Trophoblast cell (in vitro differentiated cells and primary cell): Measurements from ENCODE around the gene AFF2.

Experiments used
- DNase-seq, 2 donors: peaks; one replicate each; pipeline ENCODE4 v3.0.0-alpha.2; 2016
- H2AFZ ChIP-seq: 2 replicates; pipeline ENCODE4 v1.6.1; 2013; ENCODE audit warnings: low read length, moderate library complexity, mild to moderate bottlenecking; ENCODE audit not compliant: insufficient read depth, poor library complexity
- H2AK5ac ChIP-seq: 2 replicates; pipeline ENCODE4 v1.6.1; 2013; ENCODE audit warnings: mild to moderate bottlenecking, low read length
- H2BK120ac ChIP-seq: 2 replicates; pipeline ENCODE4 v1.6.1; 2013; ENCODE audit warnings: low read length, mild to moderate bottlenecking, moderate library complexity; ENCODE audit not compliant: insufficient read depth, poor library complexity
- H2BK12ac ChIP-seq: 2 replicates; pipeline ENCODE4 v1.6.1; 2013; ENCODE audit warnings: mild to moderate bottlenecking, low read length, moderate library complexity
- H2BK5ac ChIP-seq: 2 replicates; pipeline ENCODE4 v1.6.1; 2013; ENCODE audit warnings: low read length, low read depth, moderate library complexity, mild to moderate bottlenecking; ENCODE audit not compliant: poor library complexity
- H3K14ac ChIP-seq: 2 replicates; pipeline ENCODE4 v1.6.1; 2013; ENCODE audit warnings: mild to moderate bottlenecking, low read length
- H3K18ac ChIP-seq: 2 replicates; pipeline ENCODE4 v1.6.1; 2013; ENCODE audit warnings: mild to moderate bottlenecking, low read length
- H3K23ac ChIP-seq: 2 replicates; pipeline ENCODE4 v1.6.1; 2013; ENCODE audit warnings: low read length
- H3K27ac ChIP-seq: 2 replicates; pipeline ENCODE4 v1.5.1; 2013; ENCODE audit warnings: low read depth, mild to moderate bottlenecking, inconsistent platforms, low read length, moderate library complexity
- H3K27me3 ChIP-seq: 2 replicates; pipeline ENCODE4 v1.6.1; 2013; ENCODE audit warnings: inconsistent platforms, mild to moderate bottlenecking, low read length, moderate library complexity; ENCODE audit not compliant: insufficient read depth
- H3K36me3 ChIP-seq, 2 experiments: 1 replicate in 1 of 2; 2 replicates in 1 of 2; pipeline ENCODE4 v1.6.1; 2013; ENCODE audit warnings: low read length in 2 of 2, mild to moderate bottlenecking in 2 of 2, moderate library complexity in 1 of 2; ENCODE audit not compliant: insufficient read depth in 2 of 2, control insufficient read depth in 1 of 2
- H3K4ac ChIP-seq: 2 replicates; pipeline ENCODE4 v1.6.1; 2013; ENCODE audit warnings: low read depth, mild to moderate bottlenecking, low read length, moderate library complexity
- H3K4me1 ChIP-seq, 2 experiments: 1 replicate in 1 of 2; 2 replicates in 1 of 2; pipeline ENCODE4 v1.6.1; 2013; ENCODE audit warnings: low read length in 2 of 2, mild to moderate bottlenecking in 2 of 2, moderate library complexity in 1 of 2; ENCODE audit not compliant: insufficient read depth in 2 of 2, control insufficient read depth in 1 of 2
- H3K4me2 ChIP-seq: 2 replicates; pipeline ENCODE4 v1.6.1; 2013; ENCODE audit warnings: inconsistent platforms, mild to moderate bottlenecking, low read length, moderate library complexity
- H3K4me3 ChIP-seq: 2 replicates; pipeline ENCODE4 v1.5.1; 2013; ENCODE audit warnings: mild to moderate bottlenecking, low read depth, low read length, inconsistent platforms
- H3K79me1 ChIP-seq: one replicate; pipeline ENCODE4 v1.6.1; 2013; ENCODE audit warnings: low read length
- H3K79me2 ChIP-seq: 2 replicates; pipeline ENCODE4 v1.6.1; 2013; ENCODE audit warnings: low read length, mild to moderate bottlenecking; ENCODE audit not compliant: control insufficient read depth, insufficient read depth, poor library complexity
- H3K9ac ChIP-seq: 2 replicates; pipeline ENCODE4 v1.6.1; 2013; ENCODE audit warnings: mild to moderate bottlenecking, low read length
- H3K9me3 ChIP-seq: 2 replicates; pipeline ENCODE4 v1.6.1; 2013; ENCODE audit warnings: low read depth, mild to moderate bottlenecking, control low read depth, inconsistent platforms, low read length; ENCODE audit not compliant: insufficient read depth
- H4K12ac ChIP-seq: 2 replicates; pipeline ENCODE4 v1.6.1; 2013; ENCODE audit warnings: low read depth, mild to moderate bottlenecking, low read length, moderate library complexity
- H4K8ac ChIP-seq: 2 replicates; pipeline ENCODE4 v1.6.1; 2013; ENCODE audit warnings: low read depth, mild to moderate bottlenecking, low read length, moderate library complexity
- H4K91ac ChIP-seq: one replicate; pipeline ENCODE4 v1.6.1; 2013; ENCODE audit warnings: low read depth, mild to moderate bottlenecking, low read length, moderate library complexity
- WGBS: extraction: QIAGEN DNeasy Blood & Tissue Kit; methylation state at CpG from one replicate; pipeline ENCODE4 v1.1.7; 2013; ENCODE audit warnings: missing lambda C conversion rate; ENCODE audit not compliant: insufficient read length, insufficient coverage; ENCODE audit errors: extremely low coverage; 5-methylcytosine and 5-hydroxymethylcytosine counted together

Gene AFF2

DNA sequence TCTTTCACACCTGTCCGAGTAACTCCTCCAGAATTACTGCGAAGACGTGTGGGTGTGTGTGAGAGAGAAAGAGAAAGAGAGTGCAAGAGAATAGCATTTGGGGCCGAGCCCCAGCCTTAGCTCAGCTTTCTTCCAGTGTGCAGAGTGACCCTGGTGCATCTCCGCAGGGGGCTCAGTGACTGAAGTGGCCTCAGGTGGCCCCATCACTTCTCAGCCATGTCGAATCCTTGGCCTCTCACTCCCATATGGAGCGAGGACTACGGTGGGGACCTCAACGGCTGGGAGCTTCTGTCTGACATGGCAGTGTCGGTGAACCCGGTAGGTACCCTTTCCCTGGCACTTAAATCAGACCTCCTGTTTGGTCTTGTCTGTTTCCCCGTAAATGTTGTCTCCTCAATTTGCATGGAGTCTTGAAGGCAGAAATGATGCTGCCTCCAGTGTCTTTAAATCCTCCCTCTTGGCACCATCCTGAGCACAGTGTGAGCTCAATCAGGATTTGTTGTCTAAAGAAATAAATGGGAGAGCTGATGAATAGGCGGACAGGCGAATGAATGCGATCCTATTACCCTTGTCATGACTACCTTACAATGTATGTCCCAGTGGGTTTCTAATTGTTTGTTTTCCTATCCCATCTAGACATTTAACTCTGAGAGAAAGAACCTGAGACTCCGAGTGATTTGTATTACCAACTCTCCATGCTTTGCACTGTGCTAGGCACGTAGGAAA is 305.9 kb downstream of the AFF2 start:
- H3K9me3 ChIP-seq: no peaks in the 10 kb centered on the region
- H3K27ac ChIP-seq: no peak overlapping the region
- H3K18ac ChIP-seq: no peak overlapping the region
- H3K36me3 ChIP-seq: no peaks in the 10 kb centered on the region
- no peak overlapping the region for H2AFZ ChIP-seq
- H3K27me3 ChIP-seq: no peaks in the 10 kb centered on the region
- no peak overlapping the region for H2BK12ac ChIP-seq
- no CpG with 5 or more reads among the region's 17 CpGs for WGBS
- H3K4ac ChIP-seq: no peak overlapping the region
- no peaks in the 10 kb centered on the region for H3K79me2 ChIP-seq
- no peak overlapping the region for H3K4me3 ChIP-seq
- no peak overlapping the region for H2AK5ac ChIP-seq
- no peak for DNase-seq
- H2BK120ac ChIP-seq: no peak overlapping the region
- no peak overlapping the region for H2BK5ac ChIP-seq
- no peak overlapping the region for H3K14ac ChIP-seq
- H3K79me1 ChIP-seq: no peaks in the 10 kb centered on the region
- H3K4me2 ChIP-seq: no peak overlapping the region
- H4K8ac ChIP-seq: no peak overlapping the region
- no peaks in the 10 kb centered on the region for H3K4me1 ChIP-seq
- no peak overlapping the region for H3K9ac ChIP-seq
- H3K23ac ChIP-seq: no peak overlapping the region
- no peak overlapping the region for H4K12ac ChIP-seq
- no peak overlapping the region for H4K91ac ChIP-seq

- Histone ChIP-seq H3K23ac (no peak overlapping the region), H3K27me3 (no peaks in the 10 kb centered on the region), H3K4me2 (no peak overlapping the region), H3K14ac (no peak overlapping the region), H4K12ac (no peak overlapping the region), H3K18ac (no peak overlapping the region), H3K27ac (no peak overlapping the region), H3K4me1 (no peaks in the 10 kb centered on the region), H3K79me2 (no peaks in the 10 kb centered on the region), H2BK5ac (no peak overlapping the region), H3K36me3 (no peaks in the 10 kb centered on the region), H2AK5ac (no peak overlapping the region), H4K91ac (no peak overlapping the region), H2BK120ac (no peak overlapping the region), H3K79me1 (no peaks in the 10 kb centered on the region), H2BK12ac (no peak overlapping the region), H4K8ac (no peak overlapping the region), H3K4me3 (no peak overlapping the region), H3K9ac (no peak overlapping the region), H3K9me3 (no peaks in the 10 kb centered on the region), H3K4ac (no peak overlapping the region), H2AFZ (no peak overlapping the region)
- WGBS: no CpG with 5 or more reads among the region's 6 CpGs
- DNase-seq: no peak
Measured at GRCh38 chrX:148808833-148809232, 308.4 kb downstream of the AFF2 start.

DNA sequence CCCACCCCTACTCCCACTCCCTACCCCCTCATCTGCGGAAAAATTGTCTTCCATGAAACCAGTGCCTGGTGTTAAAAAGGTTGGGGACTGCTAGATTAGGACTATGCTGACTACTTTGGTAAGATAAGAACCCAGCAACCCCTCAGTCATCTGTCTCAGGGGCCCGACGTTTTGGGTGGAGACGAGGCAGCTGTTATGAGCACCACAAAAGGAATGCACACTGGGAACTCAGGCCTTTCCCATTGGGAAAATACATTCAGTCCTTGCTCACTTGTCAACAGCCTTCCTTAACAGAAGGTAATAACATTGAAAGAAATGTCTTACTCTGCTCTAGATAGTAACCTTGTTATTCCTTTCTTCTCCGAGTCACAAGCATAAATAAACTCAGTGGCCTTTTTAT is 310.8 kb downstream of the AFF2 start:
- Histone ChIP-seq H3K23ac (no peak overlapping the region), H3K79me2 (no peaks in the 10 kb centered on the region), H3K27ac (no peak overlapping the region), H2AFZ (no peak overlapping the region), H3K9me3 (no peaks in the 10 kb centered on the region), H3K27me3 (no peaks in the 10 kb centered on the region), H3K14ac (no peak overlapping the region), H3K4ac (no peak overlapping the region), H3K4me2 (no peak overlapping the region), H2BK12ac (no peak overlapping the region), H3K79me1 (no peaks in the 10 kb centered on the region), H4K12ac (no peak overlapping the region), H4K91ac (no peak overlapping the region), H3K4me1 (no peaks in the 10 kb centered on the region), H3K4me3 (no peak overlapping the region), H2BK120ac (no peak overlapping the region), H4K8ac (no peak overlapping the region), H3K36me3 (no peaks in the 10 kb centered on the region), H3K18ac (no peak overlapping the region), H3K9ac (no peak overlapping the region), H2BK5ac (no peak overlapping the region), H2AK5ac (no peak overlapping the region)
- no peak for DNase-seq
- no CpG with 5 or more reads among the region's 5 CpGs for WGBS

DNA sequence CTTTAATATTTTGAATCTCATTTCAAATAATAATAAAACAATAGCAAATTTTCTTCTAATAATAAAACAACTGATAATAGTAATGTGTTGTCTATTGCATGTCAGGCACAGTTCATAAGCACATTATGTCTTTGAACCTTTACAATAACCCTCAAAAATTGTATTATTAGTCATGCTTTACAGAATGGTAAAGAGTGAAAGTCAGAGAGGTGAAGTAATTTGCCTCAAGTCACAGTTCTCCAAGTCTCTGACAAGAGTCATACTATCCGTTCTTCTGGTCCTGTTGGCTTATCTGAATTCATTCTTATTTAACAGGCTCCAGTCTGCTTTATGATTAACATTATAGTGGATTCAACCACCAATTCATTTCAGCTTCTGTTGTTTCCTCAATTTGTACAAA is 313.0 kb downstream of the AFF2 start:
- Histone ChIP-seq H3K4me3 (no peak overlapping the region), H3K79me2 (no peaks in the 10 kb centered on the region), H2AK5ac (no peak overlapping the region), H2BK120ac (no peak overlapping the region), H3K27me3 (no peaks in the 10 kb centered on the region), H3K4me2 (no peak overlapping the region), H3K23ac (no peak overlapping the region), H4K12ac (no peak overlapping the region), H3K9me3 (no peaks in the 10 kb centered on the region), H3K27ac (no peak overlapping the region), H2AFZ (no peak overlapping the region), H3K9ac (no peak overlapping the region), H3K18ac (no peak overlapping the region), H3K14ac (no peak overlapping the region), H3K4ac (no peak overlapping the region), H3K36me3 (no peaks in the 10 kb centered on the region), H2BK12ac (no peak overlapping the region), H3K79me1 (no peaks in the 10 kb centered on the region), H4K91ac (no peak overlapping the region), H3K4me1 (no peaks in the 10 kb centered on the region), H4K8ac (no peak overlapping the region), H2BK5ac (no peak overlapping the region)
- no peak for DNase-seq
- no CpG with 5 or more reads among the region's 1 CpG for WGBS
